DMS79 treated with DMSO at 0.1 percent for 48 hours (cell line): ENCODE results near the gene SPNS2.

Source experiments
- DNase-seq: peaks from one replicate; lab custom pipeline; 2025; lab: John Stamatoyannopoulos, UW

Gene SPNS2

DNA sequence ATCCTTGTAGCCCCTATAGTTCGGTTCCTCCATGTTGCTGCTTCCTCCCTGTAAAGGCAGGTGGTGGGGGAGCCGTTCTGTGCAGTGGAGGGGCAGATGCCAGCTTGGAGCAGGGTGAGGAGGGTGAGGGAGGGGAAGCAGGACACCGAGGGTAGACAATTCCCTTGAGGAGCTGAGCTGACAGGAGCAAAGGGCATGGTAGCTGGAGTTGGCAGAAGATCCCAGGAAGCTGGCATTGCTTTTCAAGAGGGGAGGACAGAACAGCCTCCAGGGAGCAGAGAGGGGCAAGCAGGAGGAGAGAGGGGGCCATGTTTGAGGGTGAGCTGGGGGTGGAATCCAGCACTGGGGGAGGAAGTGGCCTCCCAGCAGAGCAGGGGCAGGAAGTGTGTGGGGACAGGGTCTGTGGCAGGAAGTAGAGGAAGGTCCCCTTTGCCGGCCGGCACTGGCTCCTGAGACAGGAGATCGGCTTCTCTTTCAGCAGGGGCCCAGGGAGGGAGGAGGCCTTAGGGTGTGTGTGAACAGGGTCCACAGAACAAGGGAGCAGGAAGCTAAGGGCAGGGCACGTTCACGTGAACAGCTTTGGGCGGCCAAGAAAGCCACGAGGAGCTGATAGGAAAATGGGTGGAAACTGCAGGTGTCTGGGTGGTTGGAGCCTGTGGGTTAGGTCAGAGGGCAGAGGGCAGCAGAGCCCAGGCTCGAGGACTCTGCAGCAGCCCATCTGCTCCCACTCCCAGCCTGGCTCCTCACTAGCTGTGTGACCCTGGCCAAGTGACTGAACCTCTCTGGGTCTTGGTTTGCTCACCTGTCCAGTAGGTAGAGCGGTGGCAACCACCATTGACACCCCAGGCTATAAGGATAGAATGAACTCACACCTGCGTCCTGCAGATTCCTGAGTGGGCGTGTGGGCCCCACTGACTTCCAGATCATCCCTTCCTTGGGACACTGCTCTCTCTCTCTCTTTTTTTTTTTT lies 17.5 kb upstream of the SPNS2 start:
- DNase-seq = no peak

DNA sequence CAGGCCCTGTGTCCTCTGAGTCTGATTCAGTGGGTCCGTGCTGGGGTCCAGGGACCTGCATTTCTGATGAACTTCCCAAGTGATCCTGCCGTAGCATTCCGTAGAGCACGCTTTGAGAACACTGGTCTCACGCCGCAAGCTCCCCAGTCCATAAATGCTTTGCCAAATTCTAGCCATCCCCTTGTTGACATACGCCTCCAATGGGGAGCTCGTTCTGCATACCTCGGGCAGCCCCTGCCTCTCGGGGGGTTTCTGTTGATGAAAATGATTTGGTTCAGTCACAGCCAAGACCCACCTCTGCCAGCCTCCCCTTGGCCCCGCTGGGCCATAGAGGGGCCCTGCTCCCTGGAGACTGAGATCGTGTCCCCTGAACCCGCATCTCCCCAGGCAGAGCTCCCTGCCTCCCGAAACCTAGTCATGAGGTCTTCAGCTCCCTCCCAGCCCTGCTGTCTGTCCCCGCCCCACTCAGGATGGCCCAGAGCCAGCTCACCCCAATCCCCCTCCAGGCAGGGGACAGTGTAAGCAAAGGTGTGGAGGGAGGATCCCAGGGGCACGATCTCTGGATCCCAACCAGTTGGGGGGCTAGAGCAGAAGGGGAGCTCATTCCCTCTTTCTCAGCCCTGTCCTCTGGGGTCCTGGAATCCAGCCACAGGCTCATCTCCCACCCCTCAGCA lies 16.2 kb upstream of the SPNS2 start:
- DNase-seq = no peak

DNA sequence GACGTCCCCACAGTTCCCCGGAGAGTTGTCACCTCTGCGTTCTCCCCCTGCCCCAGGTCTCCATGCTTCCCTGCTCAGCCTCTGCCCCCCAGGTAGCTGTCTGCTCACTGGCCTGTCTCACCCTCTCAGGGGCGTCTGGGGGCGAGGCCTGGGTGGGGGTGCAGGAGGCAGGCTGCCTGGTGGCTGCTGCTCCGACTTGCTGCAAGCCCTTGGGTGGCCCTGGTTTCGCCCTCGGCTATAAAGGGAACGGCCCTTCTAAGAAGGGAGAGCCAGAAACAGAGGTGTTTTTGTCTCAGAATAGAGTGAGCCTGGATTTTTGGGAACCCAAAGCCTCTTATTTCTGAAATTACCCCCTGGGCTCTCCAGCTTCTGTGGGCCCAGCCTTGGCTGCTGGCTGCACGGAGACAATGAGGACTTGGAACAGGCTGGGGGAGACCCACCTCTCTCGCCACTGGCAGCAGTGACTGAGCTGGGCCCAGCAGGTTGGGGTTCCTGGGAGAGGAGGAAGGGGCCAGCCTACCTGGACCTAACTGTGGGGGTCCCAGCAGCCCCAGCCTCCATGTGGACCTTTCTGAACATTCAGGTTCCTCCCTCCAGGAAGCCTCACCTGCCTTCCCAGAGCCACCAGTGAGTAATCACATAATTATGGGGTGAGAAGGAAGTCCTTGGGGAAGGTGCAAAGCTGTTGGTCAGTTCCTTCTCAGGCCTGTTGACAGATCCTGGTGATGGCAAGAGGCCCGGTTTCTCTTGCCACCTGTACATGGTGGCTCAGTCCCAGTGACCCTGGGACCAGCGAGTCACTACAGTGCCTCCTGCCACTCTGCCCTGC lies 15.5 kb upstream of the SPNS2 start:
- no peak for DNase-seq

DNA sequence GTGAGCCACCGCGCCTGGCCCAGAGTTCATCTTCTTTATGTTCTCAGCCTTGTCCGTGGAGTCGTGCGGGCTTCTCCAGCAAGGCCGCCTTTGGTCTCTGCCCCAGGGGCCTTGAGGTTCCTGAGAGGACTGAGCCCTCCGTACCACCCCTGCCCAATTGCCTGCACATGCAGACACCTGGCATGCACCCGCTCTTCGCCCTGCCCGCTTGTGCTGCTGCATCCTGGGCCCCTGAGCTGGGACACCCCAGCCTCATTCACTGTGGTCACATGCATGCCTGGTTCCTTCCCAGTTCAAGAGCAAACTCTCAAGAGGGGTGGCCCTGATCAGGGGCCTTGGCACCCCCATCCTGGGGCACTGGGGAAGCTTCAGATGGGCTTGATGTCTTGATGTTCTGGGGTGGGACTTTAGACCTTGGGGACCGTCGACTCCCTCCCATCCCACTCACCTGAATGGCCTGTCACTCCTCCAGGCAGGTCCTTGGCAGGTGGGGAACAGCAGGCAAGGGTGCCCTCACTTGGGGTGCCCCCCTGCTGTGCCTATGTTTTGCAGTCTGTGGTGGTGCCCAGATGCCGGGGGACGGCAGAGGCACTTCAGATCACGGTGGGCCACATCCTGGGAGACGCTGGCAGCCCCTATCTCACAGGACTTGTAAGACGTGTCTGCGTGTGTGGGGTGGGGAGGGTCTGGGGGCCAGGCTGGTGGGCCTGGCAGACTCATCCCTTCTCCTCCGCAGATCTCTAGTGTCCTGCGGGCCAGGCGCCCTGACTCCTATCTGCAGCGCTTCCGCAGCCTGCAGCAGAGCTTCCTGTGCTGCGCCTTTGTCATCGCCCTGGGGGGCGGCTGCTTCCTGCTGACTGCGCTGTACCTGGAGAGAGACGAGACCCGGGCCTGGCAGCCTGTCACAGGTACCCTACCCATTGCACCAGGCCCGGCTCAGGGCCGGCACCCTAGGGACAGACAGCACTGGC lies 12.7 kb upstream of the SPNS2 start:
- DNase-seq = no peak

DNA sequence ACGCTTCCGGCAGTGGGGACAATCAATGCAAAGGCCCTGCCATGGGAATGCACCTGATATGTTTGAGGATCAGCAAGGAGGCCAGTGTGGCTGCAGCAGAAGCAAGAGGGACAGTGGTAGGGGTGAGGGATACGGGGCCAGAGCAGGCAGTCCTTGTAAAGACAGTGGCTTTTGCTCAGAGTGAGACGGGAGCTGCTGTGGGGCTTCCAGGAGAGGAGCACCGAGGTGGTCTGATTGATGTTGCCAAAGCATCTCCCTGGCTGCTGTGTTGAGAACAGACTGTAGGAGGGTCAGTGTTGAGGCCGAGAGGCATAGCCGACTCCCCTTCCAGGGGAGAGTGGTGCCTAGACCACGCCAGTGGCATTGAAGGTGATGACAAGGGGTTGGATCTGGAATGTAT lies 11.4 kb upstream of the SPNS2 start:
- no peak for DNase-seq

DNA sequence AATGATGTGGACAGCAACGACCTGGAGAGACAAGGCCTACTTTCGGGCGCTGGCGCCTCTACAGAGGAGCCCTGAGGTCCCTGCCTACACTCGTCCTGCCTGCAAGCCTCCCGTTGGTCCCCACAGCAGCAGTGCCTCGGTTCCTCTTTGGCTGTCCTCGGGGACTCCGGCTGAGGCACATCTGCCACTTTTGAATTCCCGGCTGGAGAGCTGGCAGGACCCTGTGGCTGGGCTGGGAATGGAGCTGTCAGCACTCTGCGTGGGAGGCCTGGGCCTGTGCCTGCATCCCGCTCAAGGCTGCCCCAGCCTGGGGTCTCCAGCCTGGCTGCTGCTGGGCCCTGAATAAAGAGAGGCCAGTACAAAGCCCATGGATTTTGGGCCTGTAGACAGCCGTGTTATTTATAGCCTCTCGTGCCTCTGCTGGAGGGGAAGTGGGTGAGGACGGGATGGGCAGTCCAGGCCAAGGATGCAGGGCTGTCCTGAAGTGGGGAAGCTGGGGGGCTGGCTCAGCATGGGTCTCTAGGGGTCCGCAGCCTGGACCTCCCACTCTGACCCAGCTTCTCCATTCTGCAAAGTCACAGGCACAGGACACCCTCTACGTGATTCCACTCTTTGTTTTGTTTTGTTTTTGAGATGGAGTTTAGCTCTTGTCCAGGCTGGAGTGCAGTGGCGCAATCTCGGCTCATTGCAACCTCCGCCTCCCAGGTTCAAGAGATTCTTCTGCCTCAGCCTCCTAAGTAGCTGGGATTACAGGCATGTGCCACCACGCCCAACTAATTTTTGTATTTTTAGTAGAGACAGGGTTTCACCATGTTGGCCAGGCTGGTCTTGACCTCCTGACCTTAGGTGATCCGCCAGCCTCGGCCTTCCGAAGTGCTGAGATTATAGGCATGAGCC lies 10.6 kb upstream of the SPNS2 start:
- no peak for DNase-seq

DNA sequence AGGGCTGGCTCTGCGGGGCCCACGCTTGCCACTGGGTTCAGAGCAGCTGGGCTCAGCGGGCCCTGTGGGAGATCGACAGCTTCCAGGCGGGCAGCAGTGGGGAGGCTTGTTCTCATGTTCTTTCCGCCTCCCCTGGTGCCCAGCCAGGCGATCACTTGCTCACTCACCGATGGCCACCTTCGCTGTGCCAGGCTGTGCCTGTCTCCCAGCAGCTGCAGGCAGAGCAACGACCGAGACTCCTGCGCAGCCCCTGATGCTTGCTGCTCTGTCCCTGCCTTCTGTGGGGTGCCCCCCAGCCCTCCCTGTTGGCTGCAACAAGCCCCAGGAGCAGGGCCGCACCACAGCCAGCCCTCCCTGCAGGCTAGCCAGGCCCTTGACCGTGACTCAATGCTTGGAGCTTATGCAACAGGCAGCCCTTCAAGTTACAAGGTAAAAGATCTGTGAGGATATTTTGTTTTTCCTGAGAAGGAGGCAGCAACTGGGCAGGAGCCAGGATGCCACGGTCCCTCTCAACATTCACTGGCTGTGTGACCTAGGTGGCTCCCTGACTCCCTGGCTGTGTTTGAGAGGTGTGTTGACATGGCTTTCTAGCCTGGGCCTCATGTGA lies 9.6 kb upstream of the SPNS2 start:
- no peak for DNase-seq

DNA sequence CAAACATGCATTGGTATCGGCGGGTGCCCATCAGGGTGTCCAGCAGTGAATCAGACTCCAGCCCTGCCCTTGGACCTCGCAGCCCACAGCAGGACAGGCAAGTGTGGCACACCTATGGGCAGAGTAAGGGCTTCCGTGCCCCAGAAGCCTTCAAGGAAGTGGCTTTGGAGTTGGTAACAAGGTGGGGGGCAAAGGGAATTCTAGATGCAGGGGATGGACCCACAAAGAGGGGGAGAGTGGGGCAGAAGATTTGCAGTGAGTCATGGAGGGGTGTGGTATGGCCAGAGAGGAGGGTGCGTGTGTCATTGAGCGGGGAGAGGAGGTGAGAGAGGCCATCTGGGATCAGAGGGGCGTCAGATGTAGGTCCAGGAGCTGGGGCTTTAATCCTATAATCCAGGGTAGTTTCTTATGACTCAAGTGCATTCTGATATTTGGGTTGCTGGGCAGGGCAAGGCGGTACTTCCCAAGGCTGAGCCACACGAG lies 8.5 kb upstream of the SPNS2 start:
- no peak for DNase-seq

DNA sequence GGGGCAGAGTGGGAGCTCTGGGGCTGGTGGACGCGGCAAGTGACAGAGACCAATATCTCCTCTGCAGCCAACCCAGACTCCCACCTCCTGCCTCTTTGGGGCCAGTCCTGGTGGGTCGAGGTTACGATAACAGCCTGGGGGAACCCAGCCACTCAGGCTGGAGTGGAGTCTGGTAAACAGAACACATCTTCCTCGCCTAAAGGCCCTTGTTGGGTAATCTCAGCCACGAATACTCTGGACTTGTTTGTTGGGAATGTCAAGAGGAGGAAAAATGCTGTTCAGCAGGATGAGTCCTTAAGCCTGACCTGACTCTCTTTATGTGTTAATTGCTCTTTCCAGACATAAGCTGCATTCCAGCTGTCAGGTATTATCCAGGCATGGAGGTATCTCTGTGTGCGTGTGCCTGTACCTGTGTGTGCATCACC lies 8.0 kb upstream of the SPNS2 start:
- DNase-seq = peak; percentile 7

DNA sequence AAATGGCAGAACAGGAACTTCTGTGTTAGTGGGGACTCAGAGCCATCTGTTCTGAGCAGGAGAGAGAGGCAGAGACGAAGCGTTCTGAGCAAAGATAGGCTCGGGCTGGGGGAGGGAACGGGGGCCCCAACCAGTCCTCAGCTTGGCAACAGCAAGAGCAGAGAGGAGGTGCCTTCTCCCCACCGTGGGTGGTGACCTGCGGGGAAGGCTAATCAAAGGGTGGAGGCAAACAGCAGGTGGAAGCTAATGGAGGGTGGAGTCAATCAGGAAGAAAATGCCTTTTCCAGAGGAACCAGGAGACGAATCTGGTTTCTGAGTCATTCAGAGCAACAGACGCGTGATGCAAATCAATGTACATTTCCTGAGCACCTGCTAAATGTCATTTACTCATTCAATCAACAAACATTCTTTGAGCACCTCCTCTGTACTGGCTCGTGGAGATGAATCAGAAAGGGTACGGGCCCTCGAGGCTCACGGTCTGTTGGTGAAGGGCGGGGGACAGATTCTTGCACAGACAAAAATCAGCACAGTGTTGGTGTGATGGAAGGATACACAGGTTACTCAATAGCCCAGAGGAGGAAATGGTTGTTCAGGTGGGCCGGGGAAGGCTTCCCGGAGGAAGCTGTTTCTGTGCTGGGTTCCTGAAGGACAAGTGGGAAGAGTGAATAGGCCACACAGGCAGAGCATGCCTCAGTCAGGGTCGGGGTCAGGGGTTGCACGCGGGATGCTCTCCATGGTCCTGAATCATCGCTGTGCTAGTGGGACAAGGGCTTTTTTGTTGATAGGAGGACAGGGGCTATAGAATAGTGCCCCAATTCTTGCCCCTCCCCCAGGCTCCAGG lies 5.7 kb upstream of the SPNS2 start:
- DNase-seq = no peak

DNA sequence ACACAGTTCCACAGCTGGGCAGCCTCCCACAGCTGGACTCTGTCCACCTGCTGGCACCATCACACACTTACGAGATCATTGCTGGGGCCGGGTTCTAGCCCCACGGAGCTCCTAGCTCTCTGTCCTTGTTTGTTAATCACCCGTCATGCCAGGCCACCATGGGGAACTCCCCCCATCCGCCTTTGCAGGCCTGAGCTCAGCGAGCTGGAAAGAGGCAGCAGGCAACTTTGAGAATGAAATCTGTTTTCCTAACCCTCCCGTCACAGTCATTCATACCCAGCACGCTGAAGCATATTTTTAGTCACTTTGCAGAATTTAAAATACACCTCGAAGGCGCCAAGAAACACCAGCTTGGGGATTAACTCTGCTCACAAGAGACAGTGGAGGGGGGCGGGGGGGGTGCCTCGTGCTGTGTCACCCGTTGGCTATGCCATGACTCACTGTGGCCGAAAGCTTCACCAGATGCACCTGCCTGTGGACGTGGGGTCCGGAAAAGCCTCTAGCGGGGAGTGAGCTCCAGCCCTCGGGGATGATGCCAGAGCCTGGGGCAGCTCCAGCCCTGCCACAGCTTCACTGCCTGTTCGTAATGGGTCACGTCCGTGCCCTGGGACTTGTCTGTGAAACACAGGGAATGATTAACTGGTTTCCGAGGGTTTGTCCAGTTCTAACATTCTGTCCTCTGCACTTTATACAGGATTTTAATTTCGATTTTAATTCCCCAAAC lies 1.4 kb upstream of the SPNS2 start:
- DNase-seq = no peak

DNA sequence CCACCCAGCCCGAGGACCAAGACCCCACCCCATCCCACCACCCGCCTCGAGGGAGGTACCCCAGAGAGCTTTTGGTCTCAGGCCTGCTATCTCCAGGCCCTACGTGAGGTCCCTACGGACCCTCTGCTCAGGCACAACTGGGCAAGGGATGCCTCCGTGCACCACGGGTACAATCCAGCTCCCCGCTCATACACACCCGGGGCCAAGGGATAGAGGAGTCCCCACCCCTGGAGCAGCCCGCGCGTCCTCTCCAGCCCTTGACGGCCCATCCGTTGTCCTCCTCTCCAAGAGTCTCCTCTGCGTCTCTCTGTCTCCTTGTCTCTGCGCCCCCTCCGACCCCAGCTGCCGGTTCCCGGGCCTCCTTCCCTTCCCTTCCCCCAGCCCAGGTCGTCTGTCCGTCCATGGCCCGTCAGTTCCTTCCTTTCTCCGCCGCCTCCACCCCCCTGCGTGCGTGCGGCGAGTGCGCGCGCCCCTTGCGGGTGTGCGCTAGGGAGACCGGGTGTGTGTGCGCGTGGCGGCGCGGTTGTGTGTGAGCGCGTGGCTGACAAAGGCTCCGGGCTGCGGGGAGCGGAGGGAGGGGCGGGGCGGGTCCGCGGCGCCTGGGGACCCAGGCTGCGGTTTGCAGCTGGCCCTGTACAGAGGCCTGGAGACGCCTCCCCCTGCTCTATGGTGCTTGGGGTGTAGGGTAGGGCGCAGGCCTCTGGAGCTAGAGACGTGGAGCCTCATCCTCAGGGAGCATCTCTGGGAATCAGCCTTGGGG lies 930 bp downstream of the SPNS2 start:
- DNase-seq = peak; percentile 42

DNA sequence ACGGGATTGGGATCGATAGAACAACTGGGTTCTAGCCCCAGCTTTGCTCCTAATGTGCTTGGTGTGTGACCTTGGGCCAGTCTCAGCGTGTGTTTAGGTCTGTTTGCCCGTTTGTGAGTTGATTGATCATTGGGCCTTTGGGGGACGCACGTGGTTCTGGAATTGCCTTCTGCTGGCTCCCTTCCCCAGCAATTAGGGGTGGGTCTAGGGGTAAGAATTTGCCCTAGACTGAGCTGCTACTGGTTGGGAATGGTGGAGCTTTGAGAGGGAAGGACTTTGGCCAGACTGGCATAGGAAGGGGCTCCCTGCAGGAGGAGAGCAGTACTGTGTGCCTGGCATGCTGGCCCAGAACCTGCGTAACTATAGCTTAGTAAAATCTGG lies 1.5 kb downstream of the SPNS2 start:
- no peak for DNase-seq

DNA sequence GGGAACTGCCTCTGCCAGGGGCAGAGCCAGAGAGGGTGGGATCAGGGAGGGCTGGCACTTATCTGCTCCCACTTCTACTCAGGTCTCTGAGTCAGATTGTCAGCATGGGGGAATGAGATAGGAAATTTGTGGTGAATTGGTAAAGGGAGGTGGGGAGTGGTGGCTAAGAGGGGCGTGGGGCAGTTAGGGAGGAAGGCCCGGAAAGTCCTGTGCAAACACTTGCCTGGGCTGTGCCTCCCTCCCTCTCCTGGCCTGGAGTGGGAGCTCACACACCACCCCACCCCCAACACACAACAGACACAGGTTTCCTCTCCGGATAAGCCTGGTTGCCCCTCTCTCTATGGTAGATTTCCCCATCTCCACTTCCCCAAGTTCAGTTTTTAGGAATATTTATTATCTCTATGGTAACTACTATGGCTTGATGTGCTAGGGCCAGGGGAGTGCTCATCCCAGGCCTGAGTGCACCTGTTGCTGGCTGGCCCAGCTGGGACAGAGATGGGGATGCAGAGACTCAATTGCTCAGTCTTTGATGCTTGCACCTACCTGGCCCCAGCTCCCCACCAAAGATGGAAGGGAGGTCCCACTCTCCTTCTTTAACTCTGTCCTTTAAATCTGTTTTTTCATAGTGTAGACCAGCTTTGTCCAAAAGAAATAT lies 2.7 kb downstream of the SPNS2 start:
- no peak for DNase-seq

DNA sequence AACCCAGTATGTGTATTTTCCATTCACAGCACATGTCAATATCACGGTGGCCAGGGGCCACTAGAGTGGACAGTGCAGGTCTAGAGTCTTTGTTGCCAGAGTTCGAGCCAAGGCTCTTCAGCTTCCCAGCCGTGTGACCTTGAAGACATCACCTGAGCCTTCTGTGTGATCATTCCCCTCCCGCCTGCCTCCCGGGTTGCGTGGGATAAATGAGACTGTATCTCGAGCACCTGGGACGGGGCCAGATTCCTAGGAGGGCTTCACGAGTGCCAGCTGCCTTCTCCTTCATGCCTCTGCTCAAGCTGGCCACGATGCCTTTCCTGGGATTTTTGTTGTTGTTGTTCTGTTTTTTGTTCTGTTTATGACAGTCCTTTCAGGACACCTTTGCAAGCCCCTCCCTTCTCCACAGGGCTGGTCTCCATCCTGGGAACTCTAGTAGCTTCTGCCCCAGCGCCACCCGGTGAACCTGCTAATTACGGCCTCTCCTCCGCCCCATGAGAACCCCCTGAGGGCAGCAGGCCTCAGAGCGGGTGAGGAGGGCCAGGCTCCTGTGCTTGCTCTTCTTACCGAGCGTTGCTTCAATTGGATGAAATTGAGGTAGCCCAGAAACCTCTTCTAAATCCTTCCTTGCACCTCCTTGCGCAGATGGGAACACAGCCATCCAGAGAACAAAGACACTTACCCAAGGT lies 3.9 kb downstream of the SPNS2 start:
- DNase-seq = peak; percentile 91
